HepG2 (cell line): ENCODE measurements around the gene NLGN3. TPM values are rescaled to one million over a fixed set of nuclear protein-coding genes. Genes with fewer than 3 reads are reported as not detected.

Source experiments
- ATAC-seq: fragments of 200-7000 bp; cut with Tn5 transposase; 3 replicates; pipeline ENCODE4 v1.9.1; 2020; ENCODE audit warnings: mild to moderate bottlenecking, moderate library complexity
- BruUV-seq: library from RNA; stranded (reverse); fragments of 400-500 nt; replicated peaks from 2 replicates; lab custom pipeline; 2021; lab: Mats Ljungman, UMichigan
- CTCF ChIA-PET: fragments of 300-600 bp; formaldehyde crosslinking; extraction: SDS; loops from one replicate; lab custom pipeline; 2021; ENCODE audit warnings: low total read pairs, inconsistent platforms, low intra/inter-chr PET ratio; lab: Yijun Ruan, JAX
- POLR2A ChIA-PET: fragments of 350-600 bp; sonication (Branson Sonifier 250); formaldehyde crosslinking; loops from one replicate; lab custom pipeline; 2020; ENCODE audit warnings: antibody characterized with exemption, inconsistent platforms; lab: Yijun Ruan, JAX
- DNase-seq: peaks from one replicate; pipeline ENCODE4 v3.0.0-alpha.2; 2015; ENCODE audit warnings: low spot score
- FAIRE-seq: peaks from 3 replicates; lab custom pipeline; 2011; peaks lifted over from hg19 to GRCh38; lab: Jason Lieb, UNC
- H2AFZ ChIP-seq: one replicate; pipeline ENCODE4 v1.6.1; 2011; ENCODE audit warnings: low read length, inconsistent platforms
- H3K27ac ChIP-seq: fragments of 300-600 bp; 3 replicates; pipeline ENCODE4 v1.8.0; 2011; ENCODE audit warnings: mixed run types, mild to moderate bottlenecking, mixed read lengths, low read length, inconsistent platforms; ENCODE audit not compliant: insufficient read depth; ENCODE audit errors: extremely low read length
- H3K27me3 ChIP-seq, 2 experiments: fragments of 200-600 bp in 1 of 2; 2 replicates in 1 of 2; 3 replicates in 1 of 2; pipeline versions ENCODE4 v1.6.0 to v1.8.0; 2011; ENCODE audit warnings: low read length in 2 of 2, mild to moderate bottlenecking in 2 of 2, moderate library complexity in 2 of 2, inconsistent platforms in 1 of 2; ENCODE audit not compliant: insufficient read depth in 2 of 2, control insufficient read depth in 1 of 2
- H3K36me3 ChIP-seq, 2 experiments: fragments of 200-600 bp in 1 of 2; replicated peaks in 1 of 2; 2 replicates in 1 of 2; 3 replicates in 1 of 2; pipeline versions ENCODE4 v1.5.1 to v1.8.0; 2011; ENCODE audit warnings: low read length in 2 of 2, inconsistent platforms in 1 of 2; ENCODE audit not compliant: insufficient read depth in 2 of 2, control insufficient read depth in 1 of 2
- H3K4me1 ChIP-seq: 2 replicates; pipeline ENCODE4 v1.5.1; 2012; ENCODE audit warnings: low read length, inconsistent platforms; ENCODE audit not compliant: insufficient read depth
- H3K4me2 ChIP-seq: 2 replicates; pipeline ENCODE4 v1.6.0; 2011; ENCODE audit warnings: low read depth, low read length, inconsistent platforms
- H3K4me3 ChIP-seq, 3 experiments: fragments of 200-600 bp in 1 of 3; sonication (generic), shearing (Covaris generic) in 1 of 3; replicated peaks in 1 of 3; 2 replicates each; pipeline ENCODE4 v1.5.1; 2011 to 2016; ENCODE audit warnings: low read length in 3 of 3, inconsistent platforms in 2 of 3, low read depth in 2 of 3, mild to moderate bottlenecking in 2 of 3, control low read depth in 1 of 3, mixed read lengths in 1 of 3; ENCODE audit not compliant: insufficient read depth in 1 of 3
- H3K79me2 ChIP-seq: one replicate; pipeline ENCODE4 v1.6.1; 2011; ENCODE audit warnings: low read length, inconsistent platforms; ENCODE audit not compliant: insufficient read depth
- H3K9ac ChIP-seq: 2 replicates; pipeline ENCODE4 v1.6.0; 2011; ENCODE audit warnings: mild to moderate bottlenecking, low read depth, low read length, inconsistent platforms; ENCODE audit not compliant: insufficient read depth
- H3K9me3 ChIP-seq: 2 replicates; pipeline ENCODE4 v1.5.1; 2012; ENCODE audit warnings: mild to moderate bottlenecking, low read length
- H4K20me1 ChIP-seq: 2 replicates; pipeline ENCODE4 v1.6.0; 2011; ENCODE audit warnings: inconsistent platforms, mild to moderate bottlenecking, low read length, moderate library complexity; ENCODE audit not compliant: insufficient read depth
- ARNT2 ChIP-seq: sonication (generic); formaldehyde crosslinking; IDR thresholded peaks from 2 replicates; pipeline ENCODE4 v1.8.0; 2022; ENCODE audit warnings: mild to moderate bottlenecking, low read depth, missing genetic modification reagents, moderate library complexity
- CC2D1A ChIP-seq: sonication (generic); formaldehyde crosslinking; IDR thresholded peaks from 2 replicates; pipeline ENCODE4 v1.8.1; 2023; ENCODE audit warnings: mild to moderate bottlenecking, missing genetic modification reagents
- MAFG ChIP-seq: sonication (generic); formaldehyde crosslinking; IDR thresholded peaks from 2 replicates; pipeline ENCODE4 v1.5.1; 2020; ENCODE audit warnings: mild to moderate bottlenecking, missing genetic modification reagents
- MLLT10 ChIP-seq: sonication (generic); formaldehyde crosslinking; IDR thresholded peaks from 2 replicates; pipeline ENCODE4 v1.4.0; 2020; ENCODE audit warnings: missing genetic modification reagents
- POLR2A ChIP-seq, 2 experiments: IDR thresholded peaks; 2 replicates each; pipeline ENCODE4 v1.6.1; 2011; ENCODE audit warnings: low read depth in 2 of 2, low read length in 2 of 2, mild to moderate bottlenecking in 1 of 2, moderate library complexity in 1 of 2; ENCODE audit not compliant: insufficient read depth in 1 of 2
- ZNF232 ChIP-seq: sonication (generic); formaldehyde crosslinking; IDR thresholded peaks from 2 replicates; pipeline ENCODE4 v1.4.0; 2020; ENCODE audit warnings: missing genetic modification reagents, borderline replicate concordance
- ZNF558 ChIP-seq: sonication (generic); formaldehyde crosslinking; IDR thresholded peaks from 2 replicates; pipeline ENCODE4 v1.9.0; 2022; ENCODE audit warnings: mild to moderate bottlenecking, missing genetic modification reagents, borderline replicate concordance
- ZNF766 ChIP-seq: sonication (generic); formaldehyde crosslinking; IDR thresholded peaks from 2 replicates; pipeline ENCODE4 v1.5.0; 2020; ENCODE audit warnings: missing genetic modification reagents, borderline replicate concordance
- ZSCAN31 ChIP-seq: sonication (generic); formaldehyde crosslinking; IDR thresholded peaks from 2 replicates; pipeline ENCODE4 v1.5.0; 2020; ENCODE audit warnings: low read depth, mild to moderate bottlenecking, missing genetic modification reagents
- WGBS: methylation state at CpG from one replicate; pipeline ENCODE4 v1.1.6; 2017; ENCODE audit warnings: low lambda C conversion rate; 5-methylcytosine and 5-hydroxymethylcytosine counted together
- in situ Hi-C: cut with HindIII; loops from 2 replicates; pipeline ENCODE4 v1.10.0; 2017; ENCODE audit warnings: low pct_unique_long_range_greater_than_20kb; ENCODE audit not compliant: extremely low pct_ligation_motif_present
- intact Hi-C: fragments of 100-400 bp; cut with micrococcal nuclease; formaldehyde crosslinking; loops from one replicate; pipeline ENCODE4 v1.10.0; 2022; ENCODE audit not compliant: unreplicated experiment
- polyA plus RNA-seq, 8 experiments: library from polyadenylated mRNA; depleted of rRNA in 3 of 8; stranded (reverse) in 7 of 8; unstranded in 1 of 8; fragments of >200 nt; fragmentation: Illumina TruSeq in 4 of 8; extraction: Trizol in 4 of 8; gene quantifications; 2 replicates each; pipeline versions ENCODE4 v1.2.1 to v1.2.3, GENCODE V29; 2011 to 2016; ENCODE audit warnings: low read depth in 4 of 8, missing spikeins in 1 of 8, mixed read lengths in 1 of 8; ENCODE audit not compliant: insufficient read depth in 1 of 8
- total RNA-seq, 5 experiments: library from RNA; depleted of rRNA; stranded (reverse); fragments of >200 nt; fragmentation: Illumina TruSeq; extraction: Trizol; gene quantifications; 2 replicates each; pipeline ENCODE4 v1.2.3, GENCODE V29; 2016; ENCODE audit warnings: low read depth in 1 of 5
- TF ChIP-seq, protein P1 (sequence below): sonication (generic); formaldehyde crosslinking; IDR thresholded peaks from 2 replicates; pipeline ENCODE4 v1.4.0; 2020; ENCODE audit warnings: mild to moderate bottlenecking, missing genetic modification reagents

The NLGN3 gene
- total and polyA plus RNA-seq, 2 of the 13 experiments (the other 11 are each of a cell fraction or from before 2014, with no cell fraction given): 0.04 to 0.16 TPM

DNA sequence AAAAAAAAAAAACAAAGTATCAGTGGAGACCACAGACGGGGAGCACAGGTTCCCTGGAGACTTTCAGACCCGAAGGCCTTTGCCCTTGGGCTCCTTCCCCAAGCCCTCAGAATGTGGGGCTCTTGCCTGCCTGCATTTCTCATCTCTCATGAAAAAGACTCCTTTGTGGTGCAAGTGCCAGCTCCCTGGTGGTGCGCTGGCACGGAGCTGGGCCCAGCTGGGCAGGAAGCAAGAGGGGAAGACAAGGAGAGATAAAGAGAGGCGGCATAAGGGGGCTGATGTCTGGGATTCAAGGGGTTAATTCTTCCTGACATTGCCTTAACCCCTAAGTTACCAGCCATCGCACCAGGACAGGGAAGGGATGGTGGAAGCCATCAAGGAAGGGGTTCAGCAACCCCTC, 21.8 kb downstream of the NLGN3 start:
- Histone ChIP-seq H3K4me2 (no peak overlapping the region), H3K4me1 (0 out of 2 replicates have a peak, but pooled peaks cover 14% of the 10 kb centered on the region), H3K36me3 (no peaks in the 10 kb centered on the region), H3K79me2 (no peaks in the 10 kb centered on the region), H4K20me1 (no peaks in the 10 kb centered on the region), H2AFZ (no peak overlapping the region), H3K27ac (no peak overlapping the region), H3K9ac (no peak overlapping the region), H3K4me3 (no peak overlapping the region), H3K9me3 (no peaks in the 10 kb centered on the region), H3K27me3 (no peaks in the 10 kb centered on the region)
- no TSS peak for BruUV-seq
- ChIA-PET CTCF (no interaction called here), POLR2A (no interaction called here)
- in situ Hi-C loops: no loop called here
- 43% methylated on average over 6 of the region's 6 CpGs for WGBS
- DNase-seq (no peak), ATAC-seq (no peak), FAIRE-seq (no peak)
- TF ChIP-seq ZNF766 (CRISPR knock-in tag) (no peak), MAFG (no peak), CC2D1A (CRISPR knock-in tag) (no peak), MLLT10 (CRISPR knock-in tag) (no peak), ARNT2 (no peak), ZSCAN31 (CRISPR knock-in tag) (no peak), POLR2A (IDR thresholded peaks at IDR 0.05; ENCODE audit: insufficient read depth in 1 of 2, low read depth in 2 of 2, low read length in 2 of 2) (no peak), ZNF232 (no peak), ZNF558 (no peak)
- TF ChIP-seq, protein P1, sequence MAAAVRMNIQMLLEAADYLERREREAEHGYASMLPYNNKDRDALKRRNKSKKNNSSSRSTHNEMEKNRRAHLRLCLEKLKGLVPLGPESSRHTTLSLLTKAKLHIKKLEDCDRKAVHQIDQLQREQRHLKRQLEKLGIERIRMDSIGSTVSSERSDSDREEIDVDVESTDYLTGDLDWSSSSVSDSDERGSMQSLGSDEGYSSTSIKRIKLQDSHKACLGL: no peak
- intact Hi-C loops: no loop called here
